ENCODE data around the gene CDH15.

GRCh38 chr16:89183975-89184676 lies 12.6 kb downstream of the CDH15 start:
- TF ChIP-seq CTCF (IDR thresholded peaks at IDR 0.05), result no peak
- no peak for TF ChIP-seq EZH2 (IDR thresholded peaks at IDR 0.05; ENCODE audit: borderline replicate concordance, insufficient read depth, low read depth, low read length, poor library complexity, severe bottlenecking)
